ENCODE data around the gene KBTBD13.

Gene KBTBD13

GRCh38 chr15:65115086-65115485, 38.5 kb downstream of the KBTBD13 start, which contains the start of gene UBAP1L:
UBAP1L (minus strand) TSS chr15:65115200; CDS start chr15:65106215, 8,985 bp downstream.
- no peak for DNase-seq (ENCODE audit: low read depth)

- DNase-seq (ENCODE audit: low read depth) = no peak
Measured at GRCh38 chr15:65115542-65115941, 39.0 kb downstream of the KBTBD13 start.

Data from stimulated activated CD8-positive, alpha-beta memory T cell treated with anti-CD3 and anti-CD28 coated beads, Interleukin-15, amount 100 ng/mL, for 1 hour (primary cell).